ENCODE measurements around the gene FAM210B.
A peak's percentile ranks its signal among the peaks of the same experiment; 100 is the strongest.

The FAM210B gene

DNA sequence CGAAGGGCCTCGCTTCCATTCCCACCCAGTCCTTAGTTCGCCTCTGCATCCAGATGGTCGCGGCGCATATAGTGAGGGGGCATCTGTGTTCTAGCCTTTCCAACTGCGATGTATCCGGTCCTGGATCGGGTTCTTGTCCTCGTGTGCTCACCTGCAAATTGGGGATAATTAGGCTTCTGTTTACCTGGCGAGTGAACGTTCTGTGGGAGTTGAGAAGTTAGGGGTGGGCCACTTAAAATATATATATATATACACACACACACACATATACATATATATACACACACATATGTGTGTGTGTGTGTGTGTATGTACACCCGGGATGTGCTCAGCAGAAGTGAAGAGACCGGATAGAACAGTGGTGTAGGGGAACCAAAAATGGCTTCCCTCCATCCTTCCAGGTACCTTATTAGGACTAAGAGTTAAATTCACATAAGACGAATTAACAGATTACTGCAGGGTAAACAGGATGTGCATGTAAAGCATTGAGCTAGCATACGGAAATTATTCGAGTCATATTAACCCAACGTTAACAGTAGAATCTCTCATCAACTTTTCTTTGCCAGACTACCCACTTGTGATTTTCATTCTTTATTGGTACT, 34.2 kb downstream of the FAM210B start:
- Histone ChIP-seq H3K27ac (ENCODE audit: low read depth, low read length) (peak overlapping the region; percentile 86), H3K9ac (ENCODE audit: low read length) (peak overlapping the region; percentile 93), H3K4me2 (ENCODE audit: low read depth, low read length, poor library complexity, severe bottlenecking) (peak overlapping the region; percentile 98), H4K20me1 (ENCODE audit: low read depth, low read length) (no peaks in the 10 kb centered on the region), H3K36me3 (ENCODE audit: low read length) (peaks cover 30% of the 10 kb centered on the region), H2AFZ (ENCODE audit: low read depth, low read length, severe bottlenecking) (peak overlapping the region; percentile 49), H3F3A (ENCODE audit: insufficient read depth) (no peaks in the 10 kb centered on the region), H3K79me2 (ENCODE audit: insufficient read depth, low read length) (peaks cover 69% of the 10 kb centered on the region), H3K9me2 (replicated peaks; ENCODE audit: insufficient read depth, low read length) (no peaks in the 10 kb centered on the region), H3K9me3 (ENCODE audit: insufficient read depth, low read length) (no peaks in the 10 kb centered on the region), H3K4me3 (ENCODE audit: insufficient read depth, low read length, poor library complexity, severe bottlenecking) (peak overlapping the region; percentile 99), H3K27me3 (ENCODE audit: low read length) (no peaks in the 10 kb centered on the region)
- no peak for TF ChIP-seq EZH2phosphoT487 (conservative IDR thresholded peaks at IDR 0.05; ENCODE audit: low read length)
- TF ChIP-seq, protein P1, sequence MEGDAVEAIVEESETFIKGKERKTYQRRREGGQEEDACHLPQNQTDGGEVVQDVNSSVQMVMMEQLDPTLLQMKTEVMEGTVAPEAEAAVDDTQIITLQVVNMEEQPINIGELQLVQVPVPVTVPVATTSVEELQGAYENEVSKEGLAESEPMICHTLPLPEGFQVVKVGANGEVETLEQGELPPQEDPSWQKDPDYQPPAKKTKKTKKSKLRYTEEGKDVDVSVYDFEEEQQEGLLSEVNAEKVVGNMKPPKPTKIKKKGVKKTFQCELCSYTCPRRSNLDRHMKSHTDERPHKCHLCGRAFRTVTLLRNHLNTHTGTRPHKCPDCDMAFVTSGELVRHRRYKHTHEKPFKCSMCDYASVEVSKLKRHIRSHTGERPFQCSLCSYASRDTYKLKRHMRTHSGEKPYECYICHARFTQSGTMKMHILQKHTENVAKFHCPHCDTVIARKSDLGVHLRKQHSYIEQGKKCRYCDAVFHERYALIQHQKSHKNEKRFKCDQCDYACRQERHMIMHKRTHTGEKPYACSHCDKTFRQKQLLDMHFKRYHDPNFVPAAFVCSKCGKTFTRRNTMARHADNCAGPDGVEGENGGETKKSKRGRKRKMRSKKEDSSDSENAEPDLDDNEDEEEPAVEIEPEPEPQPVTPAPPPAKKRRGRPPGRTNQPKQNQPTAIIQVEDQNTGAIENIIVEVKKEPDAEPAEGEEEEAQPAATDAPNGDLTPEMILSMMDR (IDR thresholded peaks at IDR 0.05; ENCODE audit: insufficient read depth, low read length, poor library complexity, severe bottlenecking): no peak

- Histone ChIP-seq H4K20me1 (ENCODE audit: low read depth, low read length) (no peaks in the 10 kb centered on the region), H3K4me2 (ENCODE audit: low read depth, low read length, poor library complexity, severe bottlenecking) (peak overlapping the region; percentile 98), H3K4me3 (ENCODE audit: insufficient read depth, low read length, poor library complexity, severe bottlenecking) (peak overlapping the region; percentile 99), H3K9me3 (ENCODE audit: insufficient read depth, low read length) (no peaks in the 10 kb centered on the region), H3K36me3 (ENCODE audit: low read length) (peaks cover 27% of the 10 kb centered on the region), H3K9me2 (replicated peaks; ENCODE audit: insufficient read depth, low read length) (no peaks in the 10 kb centered on the region), H2AFZ (ENCODE audit: low read depth, low read length, severe bottlenecking) (no peak overlapping the region), H3F3A (ENCODE audit: insufficient read depth) (no peaks in the 10 kb centered on the region), H3K9ac (ENCODE audit: low read length) (peak overlapping the region; percentile 93), H3K79me2 (ENCODE audit: insufficient read depth, low read length) (peaks cover 63% of the 10 kb centered on the region), H3K27ac (ENCODE audit: low read depth, low read length) (peak overlapping the region; percentile 86), H3K27me3 (ENCODE audit: low read length) (no peaks in the 10 kb centered on the region)
- TF ChIP-seq, protein P1 (IDR thresholded peaks at IDR 0.05; ENCODE audit: insufficient read depth, low read length, poor library complexity, severe bottlenecking): no peak
- no peak for TF ChIP-seq EZH2phosphoT487 (conservative IDR thresholded peaks at IDR 0.05; ENCODE audit: low read length)
Observed at GRCh38 chr20:56393653-56394052, 34.9 kb downstream of the FAM210B start.

DNA sequence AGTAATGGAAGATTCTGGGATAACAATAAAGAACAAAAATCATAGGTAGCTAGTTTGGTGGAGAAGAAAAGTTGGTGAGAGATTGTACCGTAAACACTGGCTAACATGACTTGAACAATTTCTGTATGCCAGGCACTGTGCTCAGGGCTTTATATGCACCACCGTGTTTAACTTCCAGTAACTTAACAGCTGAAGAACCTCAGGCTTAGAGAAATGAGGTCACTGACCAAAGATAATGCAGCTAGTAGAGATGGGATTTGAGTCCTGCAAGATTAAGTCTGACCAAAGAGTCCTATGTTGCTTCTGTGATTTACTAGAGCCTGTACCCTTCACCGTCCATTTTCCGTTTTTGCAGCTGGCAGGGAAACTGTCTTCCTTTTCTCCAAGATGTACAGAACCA, 36.4 kb downstream of the FAM210B start:
- Histone ChIP-seq H3K4me3 (ENCODE audit: insufficient read depth, low read length, poor library complexity, severe bottlenecking) (no peak overlapping the region), H3K4me2 (ENCODE audit: low read depth, low read length, poor library complexity, severe bottlenecking) (no peak overlapping the region), H3K27ac (ENCODE audit: low read depth, low read length) (no peak overlapping the region), H3K9me3 (ENCODE audit: insufficient read depth, low read length) (no peaks in the 10 kb centered on the region), H3K27me3 (ENCODE audit: low read length) (no peaks in the 10 kb centered on the region), H3K9me2 (replicated peaks; ENCODE audit: insufficient read depth, low read length) (no peaks in the 10 kb centered on the region), H3K36me3 (ENCODE audit: low read length) (peaks cover 37% of the 10 kb centered on the region), H4K20me1 (ENCODE audit: low read depth, low read length) (peaks cover 12% of the 10 kb centered on the region; the same call in 1 of the 2 replicates), H3K9ac (ENCODE audit: low read length) (no peak overlapping the region), H3F3A (ENCODE audit: insufficient read depth) (no peaks in the 10 kb centered on the region), H3K79me2 (ENCODE audit: insufficient read depth, low read length) (peaks cover 49% of the 10 kb centered on the region), H2AFZ (ENCODE audit: low read depth, low read length, severe bottlenecking) (no peak overlapping the region)
- TF ChIP-seq, protein P1 (IDR thresholded peaks at IDR 0.05; ENCODE audit: insufficient read depth, low read length, poor library complexity, severe bottlenecking): no peak
- TF ChIP-seq EZH2phosphoT487 (conservative IDR thresholded peaks at IDR 0.05; ENCODE audit: low read length): no peak
